ENCODE measurements around the gene POLR1E.

DNA sequence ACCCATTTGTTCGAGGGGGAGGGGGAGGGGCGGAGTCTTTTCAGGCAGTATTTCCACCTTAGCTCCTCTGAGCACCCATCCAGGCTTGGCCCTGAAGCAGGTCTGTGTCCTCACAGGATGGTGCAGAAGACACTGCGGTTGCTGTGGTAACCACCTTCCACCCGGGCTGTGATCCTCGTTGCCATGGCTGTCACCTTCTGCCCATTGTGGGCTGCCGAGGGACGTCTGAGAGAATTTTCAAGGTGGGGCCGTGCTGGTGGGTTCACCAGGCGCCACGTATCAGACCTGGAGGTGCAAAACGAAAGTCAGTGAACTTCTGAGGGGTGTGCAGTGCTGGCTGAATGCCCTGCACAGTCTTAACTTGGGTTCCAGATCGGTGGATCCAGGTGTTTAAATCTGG, 26.7 kb downstream of the POLR1E start:
- TF ChIP-seq, protein P1, sequence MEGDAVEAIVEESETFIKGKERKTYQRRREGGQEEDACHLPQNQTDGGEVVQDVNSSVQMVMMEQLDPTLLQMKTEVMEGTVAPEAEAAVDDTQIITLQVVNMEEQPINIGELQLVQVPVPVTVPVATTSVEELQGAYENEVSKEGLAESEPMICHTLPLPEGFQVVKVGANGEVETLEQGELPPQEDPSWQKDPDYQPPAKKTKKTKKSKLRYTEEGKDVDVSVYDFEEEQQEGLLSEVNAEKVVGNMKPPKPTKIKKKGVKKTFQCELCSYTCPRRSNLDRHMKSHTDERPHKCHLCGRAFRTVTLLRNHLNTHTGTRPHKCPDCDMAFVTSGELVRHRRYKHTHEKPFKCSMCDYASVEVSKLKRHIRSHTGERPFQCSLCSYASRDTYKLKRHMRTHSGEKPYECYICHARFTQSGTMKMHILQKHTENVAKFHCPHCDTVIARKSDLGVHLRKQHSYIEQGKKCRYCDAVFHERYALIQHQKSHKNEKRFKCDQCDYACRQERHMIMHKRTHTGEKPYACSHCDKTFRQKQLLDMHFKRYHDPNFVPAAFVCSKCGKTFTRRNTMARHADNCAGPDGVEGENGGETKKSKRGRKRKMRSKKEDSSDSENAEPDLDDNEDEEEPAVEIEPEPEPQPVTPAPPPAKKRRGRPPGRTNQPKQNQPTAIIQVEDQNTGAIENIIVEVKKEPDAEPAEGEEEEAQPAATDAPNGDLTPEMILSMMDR (IDR thresholded peaks at IDR 0.05) = no peak
- TF ChIP-seq POLR2A (IDR thresholded peaks at IDR 0.05) = no peak

Data from Peyer's patch (tissue), 4 donors.